ENCODE measurements around the gene ARHGEF35.
"Not testable (repeated sequence)": the region's sequence is repeated elsewhere in the genome, so short reads cannot be mapped to it uniquely, and the experiment has no call there.

The ARHGEF35 gene

GRCh38 chr7:144233039-144233438, 37.4 kb upstream of the ARHGEF35 start:
- not testable (repeated sequence) for DNase-seq (ENCODE audit: low spot score); H3K4me2 ChIP-seq (ENCODE audit: insufficient read depth, low read length, poor library complexity, severe bottlenecking); H3K9me3 ChIP-seq (replicated peaks in 1 of 2; ENCODE audit: control insufficient read depth in 2 of 2, insufficient read depth in 1 of 2, low read depth in 1 of 2, low read length in 2 of 2); H3K4me3 ChIP-seq (ENCODE audit: low read length in 2 of 2); H3K27ac ChIP-seq (replicated peaks; ENCODE audit: low read length); H3K14ac ChIP-seq (ENCODE audit: low read length); H2BK12ac ChIP-seq (ENCODE audit: low read length); H2AFZ ChIP-seq (ENCODE audit: low read length); H4K8ac ChIP-seq (ENCODE audit: low read depth, low read length); H2BK120ac ChIP-seq (ENCODE audit: low read depth, low read length); H2AK5ac ChIP-seq (ENCODE audit: low read depth, low read length); H3K9ac ChIP-seq (ENCODE audit: low read depth, low read length, poor library complexity); H2BK5ac ChIP-seq (ENCODE audit: low read length); H3K18ac ChIP-seq (ENCODE audit: low read length); H3K4me1 ChIP-seq (ENCODE audit: control insufficient read depth in 2 of 2, insufficient read depth in 1 of 2, low read depth in 1 of 2, low read length in 2 of 2); H3K27me3 ChIP-seq (ENCODE audit: control insufficient read depth in 3 of 3, insufficient read depth in 3 of 3, low read depth in 1 of 3, low read length in 3 of 3); H3K36me3 ChIP-seq (replicated peaks in 1 of 2; ENCODE audit: control insufficient read depth in 2 of 2, insufficient read depth in 2 of 2, low read length in 2 of 2); H4K91ac ChIP-seq (ENCODE audit: low read depth, low read length, poor library complexity); H2BK15ac ChIP-seq (ENCODE audit: low read length); H3K79me1 ChIP-seq (ENCODE audit: low read depth, low read length); H3K4ac ChIP-seq (ENCODE audit: low read length); H3K23ac ChIP-seq (ENCODE audit: low read depth, low read length, poor library complexity)
- WGBS, 2 donors (ENCODE audit: extremely low coverage in 2 of 2, insufficient read length in 2 of 2, insufficient replicate concordance in 1 of 2), result no CpG with 5 or more reads among the region's 1 CpG

- not testable (repeated sequence) for H3K14ac ChIP-seq (ENCODE audit: low read length); H3K79me1 ChIP-seq (ENCODE audit: low read depth, low read length); H2BK120ac ChIP-seq (ENCODE audit: low read depth, low read length); H3K4ac ChIP-seq (ENCODE audit: low read length); H3K18ac ChIP-seq (ENCODE audit: low read length); H3K4me1 ChIP-seq (ENCODE audit: control insufficient read depth in 2 of 2, insufficient read depth in 1 of 2, low read depth in 1 of 2, low read length in 2 of 2); H4K91ac ChIP-seq (ENCODE audit: low read depth, low read length, poor library complexity); H3K9me3 ChIP-seq (replicated peaks in 1 of 2; ENCODE audit: control insufficient read depth in 2 of 2, insufficient read depth in 1 of 2, low read depth in 1 of 2, low read length in 2 of 2); H3K27me3 ChIP-seq (ENCODE audit: control insufficient read depth in 3 of 3, insufficient read depth in 3 of 3, low read depth in 1 of 3, low read length in 3 of 3); H2BK5ac ChIP-seq (ENCODE audit: low read length); H2BK12ac ChIP-seq (ENCODE audit: low read length); H2BK15ac ChIP-seq (ENCODE audit: low read length); H3K4me2 ChIP-seq (ENCODE audit: insufficient read depth, low read length, poor library complexity, severe bottlenecking); H3K23ac ChIP-seq (ENCODE audit: low read depth, low read length, poor library complexity); H3K36me3 ChIP-seq (replicated peaks in 1 of 2; ENCODE audit: control insufficient read depth in 2 of 2, insufficient read depth in 2 of 2, low read length in 2 of 2); DNase-seq (ENCODE audit: low spot score); H2AFZ ChIP-seq (ENCODE audit: low read length); H2AK5ac ChIP-seq (ENCODE audit: low read depth, low read length); H3K4me3 ChIP-seq (ENCODE audit: low read length in 2 of 2); H4K8ac ChIP-seq (ENCODE audit: low read depth, low read length); H3K9ac ChIP-seq (ENCODE audit: low read depth, low read length, poor library complexity); H3K27ac ChIP-seq (replicated peaks; ENCODE audit: low read length)
- no CpG with 5 or more reads among the region's 2 CpGs for WGBS, 2 donors (ENCODE audit: extremely low coverage in 2 of 2, insufficient read length in 2 of 2, insufficient replicate concordance in 1 of 2)
Measured at GRCh38 chr7:144231027-144231426, 35.4 kb upstream of the ARHGEF35 start.

GRCh38 chr7:144228810-144229209, 33.2 kb upstream of the ARHGEF35 start:
- not testable (repeated sequence) for H2BK15ac ChIP-seq (ENCODE audit: low read length); H3K23ac ChIP-seq (ENCODE audit: low read depth, low read length, poor library complexity); H3K14ac ChIP-seq (ENCODE audit: low read length); H4K8ac ChIP-seq (ENCODE audit: low read depth, low read length); DNase-seq (ENCODE audit: low spot score); H3K27me3 ChIP-seq (ENCODE audit: control insufficient read depth in 3 of 3, insufficient read depth in 3 of 3, low read depth in 1 of 3, low read length in 3 of 3); H3K36me3 ChIP-seq (replicated peaks in 1 of 2; ENCODE audit: control insufficient read depth in 2 of 2, insufficient read depth in 2 of 2, low read length in 2 of 2); H3K4ac ChIP-seq (ENCODE audit: low read length); H2BK120ac ChIP-seq (ENCODE audit: low read depth, low read length); H3K9me3 ChIP-seq (replicated peaks in 1 of 2; ENCODE audit: control insufficient read depth in 2 of 2, insufficient read depth in 1 of 2, low read depth in 1 of 2, low read length in 2 of 2); H2BK12ac ChIP-seq (ENCODE audit: low read length); H3K4me3 ChIP-seq (ENCODE audit: low read length in 2 of 2); H3K79me1 ChIP-seq (ENCODE audit: low read depth, low read length); H2BK5ac ChIP-seq (ENCODE audit: low read length); H2AK5ac ChIP-seq (ENCODE audit: low read depth, low read length); H2AFZ ChIP-seq (ENCODE audit: low read length); H3K9ac ChIP-seq (ENCODE audit: low read depth, low read length, poor library complexity); H4K91ac ChIP-seq (ENCODE audit: low read depth, low read length, poor library complexity); H3K18ac ChIP-seq (ENCODE audit: low read length); H3K27ac ChIP-seq (replicated peaks; ENCODE audit: low read length); H3K4me1 ChIP-seq (ENCODE audit: control insufficient read depth in 2 of 2, insufficient read depth in 1 of 2, low read depth in 1 of 2, low read length in 2 of 2); H3K4me2 ChIP-seq (ENCODE audit: insufficient read depth, low read length, poor library complexity, severe bottlenecking)
- WGBS, 2 donors (ENCODE audit: extremely low coverage in 2 of 2, insufficient read length in 2 of 2, insufficient replicate concordance in 1 of 2), result no CpG with 5 or more reads among the region's 3 CpGs

GRCh38 chr7:144226866-144227265, 31.2 kb upstream of the ARHGEF35 start:
- H2BK15ac ChIP-seq (ENCODE audit: low read length), result not testable (repeated sequence)

More at GRCh38 chr7:144226866-144227265, 31.2 kb upstream of the ARHGEF35 start:
- not testable (repeated sequence) for H3K4me3 ChIP-seq (ENCODE audit: low read length in 2 of 2); H4K91ac ChIP-seq (ENCODE audit: low read depth, low read length, poor library complexity); H3K18ac ChIP-seq (ENCODE audit: low read length); H3K4ac ChIP-seq (ENCODE audit: low read length); H2BK12ac ChIP-seq (ENCODE audit: low read length); H2AFZ ChIP-seq (ENCODE audit: low read length); DNase-seq (ENCODE audit: low spot score); H4K8ac ChIP-seq (ENCODE audit: low read depth, low read length); H3K4me1 ChIP-seq (ENCODE audit: control insufficient read depth in 2 of 2, insufficient read depth in 1 of 2, low read depth in 1 of 2, low read length in 2 of 2); H3K79me1 ChIP-seq (ENCODE audit: low read depth, low read length); H3K36me3 ChIP-seq (replicated peaks in 1 of 2; ENCODE audit: control insufficient read depth in 2 of 2, insufficient read depth in 2 of 2, low read length in 2 of 2); H2BK120ac ChIP-seq (ENCODE audit: low read depth, low read length); H2BK5ac ChIP-seq (ENCODE audit: low read length); H3K9me3 ChIP-seq (replicated peaks in 1 of 2; ENCODE audit: control insufficient read depth in 2 of 2, insufficient read depth in 1 of 2, low read depth in 1 of 2, low read length in 2 of 2); H2AK5ac ChIP-seq (ENCODE audit: low read depth, low read length); H3K9ac ChIP-seq (ENCODE audit: low read depth, low read length, poor library complexity); H3K4me2 ChIP-seq (ENCODE audit: insufficient read depth, low read length, poor library complexity, severe bottlenecking); H3K27me3 ChIP-seq (ENCODE audit: control insufficient read depth in 3 of 3, insufficient read depth in 3 of 3, low read depth in 1 of 3, low read length in 3 of 3); H3K27ac ChIP-seq (replicated peaks; ENCODE audit: low read length); H3K23ac ChIP-seq (ENCODE audit: low read depth, low read length, poor library complexity); H3K14ac ChIP-seq (ENCODE audit: low read length)
- WGBS, 2 donors (ENCODE audit: extremely low coverage in 2 of 2, insufficient read length in 2 of 2, insufficient replicate concordance in 1 of 2), result no CpG with 5 or more reads among the region's 4 CpGs
